GM23338 (cell line): ENCODE data around the gene SLC26A4. TPM values are rescaled to one million over a fixed set of nuclear protein-coding genes. Genes with fewer than 3 reads are reported as not detected.

Source experiments
- ATAC-seq: fragments of 200-7000 bp; cut with Tn5 transposase; 3 replicates; pipeline ENCODE4 v1.9.1; 2020
- DNase-seq: peaks from one replicate; pipeline ENCODE4 v3.0.0-alpha.2; 2015; ENCODE audit warnings: low spot score
- H2AFZ ChIP-seq: fragments of 200-600 bp; sonication (generic); 2 replicates; pipeline ENCODE4 v1.8.0; 2016; ENCODE audit warnings: antibody characterized with exemption, mild to moderate bottlenecking, moderate library complexity
- H3F3A ChIP-seq: fragments of 200-600 bp; sonication (generic); replicated peaks from 2 replicates; pipeline ENCODE4 v1.8.0; 2017; ENCODE audit warnings: antibody characterized with exemption, mixed run types, low read depth
- H3K27ac ChIP-seq: fragments of 200-600 bp; sonication (generic); 2 replicates; pipeline ENCODE4 v1.6.1; 2016; ENCODE audit warnings: low read depth
- H3K27me3 ChIP-seq: fragments of 200-600 bp; sonication (generic); 2 replicates; pipeline ENCODE4 v1.8.0; 2016; ENCODE audit warnings: mild to moderate bottlenecking, mixed run types, moderate library complexity; ENCODE audit not compliant: insufficient read depth
- H3K36me3 ChIP-seq: fragments of 200-600 bp; sonication (generic); 2 replicates; pipeline ENCODE4 v1.8.0; 2016; ENCODE audit warnings: mild to moderate bottlenecking; ENCODE audit not compliant: insufficient read depth
- H3K4me1 ChIP-seq: fragments of 200-600 bp; sonication (generic); 2 replicates; pipeline ENCODE4 v1.8.0; 2016; ENCODE audit warnings: mild to moderate bottlenecking, moderate library complexity; ENCODE audit not compliant: insufficient read depth
- H3K4me2 ChIP-seq: fragments of 200-600 bp; sonication (generic); 2 replicates; pipeline ENCODE4 v1.7.1; 2017; ENCODE audit warnings: mixed run types
- H3K4me3 ChIP-seq: fragments of 200-600 bp; sonication (generic); 2 replicates; pipeline ENCODE4 v1.6.1; 2016; ENCODE audit warnings: mixed run types
- H3K79me2 ChIP-seq: fragments of 200-600 bp; sonication (generic); replicated peaks from 2 replicates; pipeline ENCODE4 v1.8.0; 2017; ENCODE audit warnings: mild to moderate bottlenecking; ENCODE audit not compliant: insufficient read depth
- H3K9me2 ChIP-seq: fragments of 200-600 bp; sonication (generic); 2 replicates; pipeline ENCODE4 v1.8.0; 2017; ENCODE audit not compliant: insufficient read depth
- H4K20me1 ChIP-seq: fragments of 200-600 bp; sonication (generic); replicated peaks from 2 replicates; pipeline ENCODE4 v1.8.0; 2017; ENCODE audit warnings: mild to moderate bottlenecking; ENCODE audit not compliant: insufficient read depth
- H3K27ac Mint-ChIP-seq: 2 replicates; pipeline ENCODE4 v1.8.0; 2020; ENCODE audit warnings: inconsistent platforms, mild to moderate bottlenecking, moderate library complexity, mixed read lengths
- H3K27me3 Mint-ChIP-seq: 3 replicates; pipeline ENCODE4 v1.8.0; 2022; ENCODE audit warnings: low read depth, mild to moderate bottlenecking, moderate library complexity, mixed read lengths, inconsistent platforms; ENCODE audit not compliant: insufficient read depth, poor library complexity
- H3K36me3 Mint-ChIP-seq: 3 replicates; pipeline ENCODE4 v1.8.0; 2021; ENCODE audit warnings: low read depth, mild to moderate bottlenecking, inconsistent platforms, moderate library complexity, mixed read lengths
- H3K4me1 Mint-ChIP-seq: 3 replicates; pipeline ENCODE4 v1.8.0; 2020; ENCODE audit warnings: mild to moderate bottlenecking, inconsistent platforms, mixed read lengths
- H3K4me3 Mint-ChIP-seq: 3 replicates; pipeline ENCODE4 v1.8.0; 2021; ENCODE audit warnings: moderate library complexity, mild to moderate bottlenecking, inconsistent platforms, mixed read lengths
- H3K9me3 Mint-ChIP-seq: 3 replicates; pipeline ENCODE4 v1.8.0; 2020; ENCODE audit warnings: moderate library complexity, mild to moderate bottlenecking, inconsistent platforms, mixed read lengths
- EZH2 ChIP-seq: fragments of 200-600 bp; sonication (generic); IDR thresholded peaks from one replicate; pipeline ENCODE4 v1.8.0; 2017; ENCODE audit warnings: antibody characterized with exemption, mild to moderate bottlenecking, low read depth; ENCODE audit not compliant: unreplicated experiment
- EZH2phosphoT487 ChIP-seq: fragments of 200-600 bp; sonication (generic); IDR thresholded peaks from one replicate; pipeline ENCODE4 v1.8.1; 2018; ENCODE audit warnings: antibody characterized with exemption; ENCODE audit not compliant: unreplicated experiment
- NANOG ChIP-seq: IDR thresholded peaks from 2 replicates; pipeline ENCODE4 v1.6.1; 2016; ENCODE audit warnings: antibody characterized with exemption, borderline replicate concordance
- POLR2AphosphoS5 ChIP-seq: IDR thresholded peaks from 2 replicates; pipeline ENCODE4 v1.6.1; 2016; ENCODE audit warnings: antibody characterized with exemption, low read depth
- ZNF114 ChIP-seq: fragments of 250-450 bp; sonication (Bioruptor Pico); IDR thresholded peaks from 2 replicates; pipeline ENCODE4 v1.5.0; 2020; ENCODE audit warnings: mild to moderate bottlenecking, moderate library complexity
- ZNF462 ChIP-seq: fragments of 250-450 bp; sonication (Bioruptor Pico); IDR thresholded peaks from 2 replicates; pipeline ENCODE4 v1.5.0; 2020; ENCODE audit warnings: mild to moderate bottlenecking, moderate library complexity
- polyA plus RNA-seq: library from polyadenylated mRNA; unstranded; fragments of >200 nt; fragmentation: Nextera tagmentation; extraction: Ambion mirVana; gene quantifications from 2 replicates; pipeline ENCODE4 v1.2.1, GENCODE V29; 2016
- total RNA-seq: library from RNA; depleted of rRNA; stranded (reverse); fragments of >200 nt; shearing (Covaris generic); gene quantifications from 2 replicates; pipeline ENCODE4 v1.2.3, GENCODE V29; 2014
- TF ChIP-seq, protein P1 (sequence below), 2 experiments: fragments of 200-600 bp in 1 of 2; sonication (generic) in 1 of 2; conservative IDR thresholded peaks; 2 replicates each; pipeline versions ENCODE4 v1.5.1 to v1.6.1; 2016 to 2017; ENCODE audit warnings: antibody characterized with exemption in 2 of 2, low read depth in 2 of 2, mild to moderate bottlenecking in 2 of 2, moderate library complexity in 1 of 2
- TF ChIP-seq, protein P2 (sequence below): IDR thresholded peaks from 2 replicates; pipeline ENCODE4 v1.6.1; 2016; ENCODE audit warnings: antibody characterized with exemption

The SLC26A4 gene
- total and polyA plus RNA-seq, 2 experiments from 2014 or later = 0.07 TPM; not detected in 1

DNA sequence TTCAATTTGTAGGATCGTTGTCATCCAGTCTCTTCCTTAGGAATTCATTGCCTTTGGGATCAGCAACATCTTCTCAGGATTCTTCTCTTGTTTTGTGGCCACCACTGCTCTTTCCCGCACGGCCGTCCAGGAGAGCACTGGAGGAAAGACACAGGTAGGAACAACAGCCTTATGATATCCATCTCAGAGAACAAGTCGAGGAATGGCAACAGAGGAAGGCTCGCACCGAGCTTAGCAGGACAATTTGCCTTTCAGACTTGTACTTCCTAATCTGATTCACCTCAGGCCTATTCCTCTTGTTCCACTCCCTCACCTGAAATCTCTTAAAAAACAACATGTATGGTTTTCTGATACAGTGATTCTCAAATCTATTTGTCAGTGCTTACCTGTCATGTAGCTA lies 29.5 kb downstream of the SLC26A4 start (continued):
- TF ChIP-seq ZNF462 (CRISPR knock-in tag) (no peak), EZH2 (no peak), NANOG (no peak)
- TF ChIP-seq, protein P1, sequence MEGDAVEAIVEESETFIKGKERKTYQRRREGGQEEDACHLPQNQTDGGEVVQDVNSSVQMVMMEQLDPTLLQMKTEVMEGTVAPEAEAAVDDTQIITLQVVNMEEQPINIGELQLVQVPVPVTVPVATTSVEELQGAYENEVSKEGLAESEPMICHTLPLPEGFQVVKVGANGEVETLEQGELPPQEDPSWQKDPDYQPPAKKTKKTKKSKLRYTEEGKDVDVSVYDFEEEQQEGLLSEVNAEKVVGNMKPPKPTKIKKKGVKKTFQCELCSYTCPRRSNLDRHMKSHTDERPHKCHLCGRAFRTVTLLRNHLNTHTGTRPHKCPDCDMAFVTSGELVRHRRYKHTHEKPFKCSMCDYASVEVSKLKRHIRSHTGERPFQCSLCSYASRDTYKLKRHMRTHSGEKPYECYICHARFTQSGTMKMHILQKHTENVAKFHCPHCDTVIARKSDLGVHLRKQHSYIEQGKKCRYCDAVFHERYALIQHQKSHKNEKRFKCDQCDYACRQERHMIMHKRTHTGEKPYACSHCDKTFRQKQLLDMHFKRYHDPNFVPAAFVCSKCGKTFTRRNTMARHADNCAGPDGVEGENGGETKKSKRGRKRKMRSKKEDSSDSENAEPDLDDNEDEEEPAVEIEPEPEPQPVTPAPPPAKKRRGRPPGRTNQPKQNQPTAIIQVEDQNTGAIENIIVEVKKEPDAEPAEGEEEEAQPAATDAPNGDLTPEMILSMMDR (conservative IDR thresholded peaks at IDR 0.05; ENCODE audit: low read depth in 2 of 2) = no peak

DNA sequence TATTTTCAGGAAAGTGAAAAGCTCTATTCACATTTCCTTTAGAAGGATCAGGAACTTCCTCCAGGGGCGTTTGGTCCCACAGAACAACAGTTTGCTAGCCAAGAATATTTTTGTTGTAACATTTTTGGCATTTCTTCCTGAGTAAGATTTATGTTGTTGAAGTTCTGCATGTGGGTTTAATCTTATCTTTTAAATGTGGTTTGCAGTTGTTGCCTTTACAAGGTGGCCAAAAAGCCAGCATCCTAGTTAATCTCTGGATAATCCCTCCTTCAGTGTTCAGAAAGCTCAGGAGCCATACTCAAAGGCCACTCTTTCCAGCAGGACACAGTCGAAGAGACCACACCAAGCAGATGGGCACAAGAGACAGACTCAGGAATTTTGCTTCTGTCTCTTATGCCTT lies 30.0 kb downstream of the SLC26A4 start:
- Histone ChIP-seq H3K4me2 (peak overlapping the region; percentile 6; the same call in 1 of the 2 replicates), H3K4me3 (no peak overlapping the region), H3K4me1 (peaks cover 50% of the 10 kb centered on the region), H3F3A (no peaks in the 10 kb centered on the region), H3K79me2 (no peaks in the 10 kb centered on the region), H4K20me1 (no peaks in the 10 kb centered on the region), H3K27me3 (no peaks in the 10 kb centered on the region), H3K9me2 (no peaks in the 10 kb centered on the region), H2AFZ (no peak overlapping the region), H3K36me3 (no peaks in the 10 kb centered on the region), H3K27ac (0 out of 2 replicates have a peak overlapping the region, but pooled peaks have one; percentile 0)
- H3K4me1 Mint-ChIP-seq = peaks cover 51% of the 10 kb centered on the region
- peak overlapping the region; percentile 89 for H3K27ac Mint-ChIP-seq
- no peak overlapping the region for H3K4me3 Mint-ChIP-seq
- H3K27me3 Mint-ChIP-seq = peaks cover 11% of the 10 kb centered on the region
- H3K9me3 Mint-ChIP-seq = no peaks in the 10 kb centered on the region
- peak; percentile 28 for DNase-seq
- H3K36me3 Mint-ChIP-seq = no peaks in the 10 kb centered on the region
- TF ChIP-seq POLR2AphosphoS5 (no peak), ZNF114 (CRISPR knock-in tag) (no peak), EZH2phosphoT487 (no peak)
- TF ChIP-seq, protein P2, sequence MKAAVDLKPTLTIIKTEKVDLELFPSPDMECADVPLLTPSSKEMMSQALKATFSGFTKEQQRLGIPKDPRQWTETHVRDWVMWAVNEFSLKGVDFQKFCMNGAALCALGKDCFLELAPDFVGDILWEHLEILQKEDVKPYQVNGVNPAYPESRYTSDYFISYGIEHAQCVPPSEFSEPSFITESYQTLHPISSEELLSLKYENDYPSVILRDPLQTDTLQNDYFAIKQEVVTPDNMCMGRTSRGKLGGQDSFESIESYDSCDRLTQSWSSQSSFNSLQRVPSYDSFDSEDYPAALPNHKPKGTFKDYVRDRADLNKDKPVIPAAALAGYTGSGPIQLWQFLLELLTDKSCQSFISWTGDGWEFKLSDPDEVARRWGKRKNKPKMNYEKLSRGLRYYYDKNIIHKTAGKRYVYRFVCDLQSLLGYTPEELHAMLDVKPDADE = no peak
- no peak; the same call in 2 of the 3 replicates for ATAC-seq
